ENCODE measurements around the gene CD274.

CD274 gene

DNA sequence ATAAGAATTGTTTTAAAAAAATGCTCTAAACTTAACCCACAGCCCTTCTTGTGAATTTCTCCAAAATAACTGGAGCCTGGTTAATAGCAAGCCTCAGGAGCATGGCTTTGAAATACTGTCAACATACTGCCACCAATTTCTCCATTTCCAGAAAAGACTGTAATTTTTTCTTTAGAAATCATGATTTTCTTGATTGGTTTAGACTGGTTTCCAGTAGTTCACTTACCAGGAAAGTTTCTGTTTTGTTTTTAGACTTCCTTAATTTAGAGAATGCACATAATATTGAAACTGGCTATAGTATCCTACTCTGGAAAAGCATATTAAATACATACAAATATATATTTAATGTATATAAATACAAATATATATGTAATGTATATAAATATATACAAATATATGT lies 4.5 kb upstream of the CD274 start:
- TF ChIP-seq, protein P1, sequence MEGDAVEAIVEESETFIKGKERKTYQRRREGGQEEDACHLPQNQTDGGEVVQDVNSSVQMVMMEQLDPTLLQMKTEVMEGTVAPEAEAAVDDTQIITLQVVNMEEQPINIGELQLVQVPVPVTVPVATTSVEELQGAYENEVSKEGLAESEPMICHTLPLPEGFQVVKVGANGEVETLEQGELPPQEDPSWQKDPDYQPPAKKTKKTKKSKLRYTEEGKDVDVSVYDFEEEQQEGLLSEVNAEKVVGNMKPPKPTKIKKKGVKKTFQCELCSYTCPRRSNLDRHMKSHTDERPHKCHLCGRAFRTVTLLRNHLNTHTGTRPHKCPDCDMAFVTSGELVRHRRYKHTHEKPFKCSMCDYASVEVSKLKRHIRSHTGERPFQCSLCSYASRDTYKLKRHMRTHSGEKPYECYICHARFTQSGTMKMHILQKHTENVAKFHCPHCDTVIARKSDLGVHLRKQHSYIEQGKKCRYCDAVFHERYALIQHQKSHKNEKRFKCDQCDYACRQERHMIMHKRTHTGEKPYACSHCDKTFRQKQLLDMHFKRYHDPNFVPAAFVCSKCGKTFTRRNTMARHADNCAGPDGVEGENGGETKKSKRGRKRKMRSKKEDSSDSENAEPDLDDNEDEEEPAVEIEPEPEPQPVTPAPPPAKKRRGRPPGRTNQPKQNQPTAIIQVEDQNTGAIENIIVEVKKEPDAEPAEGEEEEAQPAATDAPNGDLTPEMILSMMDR (IDR thresholded peaks at IDR 0.05): no peak

DNA sequence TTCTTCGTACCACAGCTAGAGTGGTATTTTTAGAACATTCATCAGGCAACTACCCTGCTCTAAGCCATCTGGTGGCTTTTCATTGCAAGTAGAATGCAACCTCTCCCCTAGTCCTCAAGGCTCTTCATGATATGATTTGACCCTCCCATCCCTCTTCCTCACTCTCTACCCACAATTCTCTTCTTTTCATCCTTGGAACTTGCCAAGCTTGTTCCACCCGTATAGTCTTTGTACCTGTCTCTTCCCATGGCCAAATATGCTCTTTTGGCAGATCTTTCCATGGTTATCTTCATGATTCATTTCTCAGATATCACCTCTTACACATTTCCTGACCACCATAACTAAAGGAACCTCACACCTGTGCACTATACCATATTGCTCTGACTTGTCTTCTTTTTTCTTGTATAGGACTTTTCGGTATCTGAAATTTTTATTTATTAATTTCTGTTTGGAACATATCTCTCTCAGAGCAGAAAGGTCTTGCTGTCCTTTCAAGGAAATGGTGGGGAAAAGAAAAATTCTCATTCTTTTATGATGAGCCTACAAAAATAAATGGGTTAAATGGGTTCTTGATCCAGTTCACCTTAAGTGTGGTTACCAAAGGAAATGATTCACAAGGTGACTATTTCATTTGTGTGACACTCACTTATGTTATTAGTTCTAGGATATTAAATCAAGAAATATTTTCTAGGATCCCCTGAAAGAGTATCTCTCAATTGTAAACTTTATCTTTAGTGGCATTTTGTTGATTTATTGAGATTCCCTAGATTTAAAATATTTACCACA lies 3.7 kb upstream of the CD274 start:
- TF ChIP-seq, protein P1 (IDR thresholded peaks at IDR 0.05): no peak

DNA sequence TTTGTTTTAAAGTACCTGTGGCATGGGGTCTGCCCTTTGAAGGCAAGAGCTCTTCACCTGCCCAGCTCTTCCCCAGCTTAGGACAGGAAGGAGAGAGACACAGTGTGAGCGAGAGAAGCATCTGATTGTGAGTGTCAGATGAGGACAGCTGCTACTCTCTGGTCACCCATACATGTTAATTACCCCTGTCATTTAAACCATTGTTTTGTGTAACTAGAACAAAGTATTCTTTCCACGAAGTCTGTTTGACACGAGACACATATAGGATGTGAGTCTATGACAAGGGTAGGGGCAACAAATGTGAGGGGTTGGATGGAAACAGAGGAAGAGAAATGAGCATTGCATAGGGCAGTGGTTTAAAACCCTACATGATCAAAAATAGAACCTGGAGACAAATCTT lies 3.0 kb upstream of the CD274 start:
- TF ChIP-seq, protein P1 (IDR thresholded peaks at IDR 0.05): no peak

DNA sequence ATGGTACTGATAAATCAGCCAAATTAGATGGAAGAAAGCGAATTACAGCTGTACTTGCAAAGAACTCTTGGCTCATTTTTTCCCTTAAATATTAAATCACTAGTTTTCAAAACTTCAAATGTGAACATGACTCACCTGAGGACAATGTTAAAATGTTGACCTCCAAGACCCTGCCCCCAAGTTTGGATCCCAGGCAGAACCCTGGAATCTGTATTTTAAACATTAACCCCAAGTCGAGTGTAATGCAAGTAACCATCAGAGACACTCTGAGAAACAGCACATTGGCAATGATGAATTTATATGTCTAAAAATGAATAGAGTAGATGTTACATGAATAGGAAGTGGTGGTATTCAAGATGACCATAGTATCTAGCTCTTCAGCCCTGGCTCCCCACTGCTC lies 2.3 kb upstream of the CD274 start:
- TF ChIP-seq, protein P1 (IDR thresholded peaks at IDR 0.05): no peak

DNA sequence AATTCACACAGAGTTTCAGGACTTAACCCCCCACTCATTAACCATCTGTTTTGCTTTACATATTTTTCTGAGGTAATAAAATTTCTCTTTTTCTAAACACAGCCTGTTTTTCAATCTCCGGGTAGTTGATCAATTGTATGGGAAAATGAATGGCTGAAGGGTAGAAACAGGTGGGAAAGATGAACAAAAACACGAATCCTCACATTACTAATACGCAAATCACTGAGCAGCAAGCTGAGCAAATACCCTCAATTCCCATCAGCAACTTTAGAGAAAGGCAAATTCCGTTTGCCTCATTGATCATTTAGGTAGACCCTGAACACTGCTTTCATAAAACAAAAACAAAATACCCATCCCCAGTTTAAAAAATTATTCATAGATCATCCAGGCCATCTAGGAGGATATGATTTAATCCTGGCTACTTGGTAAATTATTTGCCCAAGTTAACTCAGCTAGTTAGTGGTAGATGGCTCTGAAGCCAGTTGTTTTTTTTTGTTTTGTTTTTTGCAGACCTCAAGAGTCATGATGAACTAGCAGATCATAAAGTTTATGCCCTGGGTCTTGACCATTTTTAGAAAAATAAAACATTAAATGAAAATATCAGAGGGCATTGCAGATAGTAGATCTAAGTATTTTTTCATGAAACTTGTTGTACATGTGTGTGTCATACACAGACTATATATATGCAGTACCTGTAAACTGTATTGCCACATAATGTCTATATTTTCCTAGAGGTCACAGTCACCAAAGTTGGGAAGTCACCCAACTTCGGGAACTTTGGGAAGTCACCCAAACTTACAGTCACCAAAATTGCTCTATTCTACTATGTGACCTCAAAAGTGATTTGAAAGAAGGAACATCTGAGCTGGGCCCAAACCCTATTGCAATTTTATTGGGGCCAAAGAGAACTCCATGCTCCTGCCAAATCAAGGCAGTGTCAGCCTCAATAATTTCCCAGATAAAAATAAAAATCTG lies 1.6 kb upstream of the CD274 start:
- TF ChIP-seq, protein P1 (IDR thresholded peaks at IDR 0.05): no peak

DNA sequence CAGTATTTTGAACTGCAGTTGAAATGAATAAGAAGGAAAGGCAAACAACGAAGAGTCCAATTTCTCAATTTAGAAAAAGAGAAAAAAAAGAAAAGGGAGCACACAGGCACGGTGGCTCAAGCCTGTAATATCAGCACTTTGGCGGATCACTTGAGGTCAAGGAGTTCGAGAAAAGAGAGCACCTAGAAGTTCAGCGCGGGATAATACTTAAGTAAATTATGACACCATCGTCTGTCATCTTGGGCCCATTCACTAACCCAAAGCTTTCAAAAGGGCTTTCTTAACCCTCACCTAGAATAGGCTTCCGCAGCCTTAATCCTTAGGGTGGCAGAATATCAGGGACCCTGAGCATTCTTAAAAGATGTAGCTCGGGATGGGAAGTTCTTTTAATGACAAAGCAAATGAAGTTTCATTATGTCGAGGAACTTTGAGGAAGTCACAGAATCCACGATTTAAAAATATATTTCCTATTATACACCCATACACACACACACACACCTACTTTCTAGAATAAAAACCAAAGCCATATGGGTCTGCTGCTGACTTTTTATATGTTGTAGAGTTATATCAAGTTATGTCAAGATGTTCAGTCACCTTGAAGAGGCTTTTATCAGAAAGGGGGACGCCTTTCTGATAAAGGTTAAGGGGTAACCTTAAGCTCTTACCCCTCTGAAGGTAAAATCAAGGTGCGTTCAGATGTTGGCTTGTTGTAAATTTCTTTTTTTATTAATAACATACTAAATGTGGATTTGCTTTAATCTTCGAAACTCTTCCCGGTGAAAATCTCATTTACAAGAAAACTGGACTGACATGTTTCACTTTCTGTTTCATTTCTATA lies 602 bp upstream of the CD274 start:
- TF ChIP-seq, protein P1 (IDR thresholded peaks at IDR 0.05): no peak

DNA sequence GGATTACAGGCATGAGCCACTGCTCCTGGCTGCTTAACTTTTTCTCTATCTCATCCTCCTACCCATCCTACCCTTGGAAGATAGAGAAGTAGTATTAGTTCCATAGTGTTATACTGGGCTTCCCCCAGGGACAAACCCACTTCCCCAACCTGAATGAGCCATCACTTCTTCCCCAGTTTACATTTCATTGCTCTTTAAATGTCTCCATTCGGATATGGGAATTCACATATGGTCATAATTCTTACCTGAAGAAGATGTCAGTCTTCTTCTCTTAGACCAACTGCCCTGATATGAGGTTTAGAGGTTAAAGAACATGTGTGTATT lies 1.9 kb downstream of the CD274 start:
- TF ChIP-seq, protein P1 (IDR thresholded peaks at IDR 0.05): no peak
